ENCODE results near the gene CLIC4.

DNA sequence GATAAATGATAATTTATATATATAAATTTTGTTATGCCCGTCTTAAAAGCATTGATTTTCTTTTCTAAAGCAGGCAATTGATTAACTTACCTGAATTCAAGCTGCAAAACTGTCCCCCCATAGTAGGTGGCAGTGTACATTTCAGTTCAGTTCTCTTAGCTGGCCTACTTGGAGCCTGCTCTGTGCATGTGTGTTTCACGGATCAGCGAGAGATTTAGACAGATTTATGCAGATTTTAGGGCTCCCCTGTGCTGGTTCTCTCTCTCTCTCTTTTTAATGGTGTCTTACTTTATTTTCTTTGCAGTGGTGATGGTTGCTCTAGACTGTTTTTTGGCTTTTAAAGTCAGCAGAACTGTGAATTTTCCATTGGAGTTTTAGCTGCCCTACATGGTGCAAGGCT, 30.7 kb downstream of the CLIC4 start:
- TF ChIP-seq POLR2A (IDR thresholded peaks at IDR 0.05) (no peak), CTCF (IDR thresholded peaks at IDR 0.05) (no peak)

Measured in upper lobe of left lung (tissue), 4 donors.